Measurements from ENCODE around the gene TANC1. TPM values are rescaled to one million over a fixed set of nuclear protein-coding genes. Genes with fewer than 3 reads are reported as not detected.

Gene TANC1
- polyA plus RNA-seq, 1 donor (not counting 4 experiments of a cell fraction or from before 2014, with no cell fraction given): 33.5 TPM

DNA sequence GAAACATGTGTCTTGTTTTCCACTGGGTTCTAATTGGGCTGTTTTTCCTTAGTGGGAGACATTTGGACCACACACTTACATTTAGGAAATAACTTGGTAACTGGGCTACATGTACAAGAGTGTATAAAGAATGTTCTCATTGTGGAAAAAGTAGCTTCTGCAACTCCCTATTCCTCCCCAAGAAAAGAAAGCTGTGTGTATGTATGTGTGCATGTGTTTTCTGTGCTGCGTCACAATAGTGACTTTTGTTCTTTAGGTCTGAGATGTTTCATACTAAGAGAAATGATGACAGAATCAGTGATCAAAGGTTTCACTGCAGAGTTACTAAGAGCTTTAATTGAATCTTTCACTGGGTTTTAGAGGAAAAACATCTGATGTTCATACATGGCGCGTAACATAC, 82.7 kb downstream of the TANC1 start:
- FAIRE-seq: no peak
- no peaks in the 10 kb centered on the region for H3K9me1 ChIP-seq (ENCODE audit: control insufficient read depth, extremely low read depth, insufficient read depth, low read length)
- H3K9me3 ChIP-seq (ENCODE audit: control insufficient read depth, low read depth, low read length): no peaks in the 10 kb centered on the region
- peaks cover 89% of the 10 kb centered on the region for H3K79me2 ChIP-seq (ENCODE audit: control insufficient read depth, insufficient read depth, low read length)
- H3K36me3 ChIP-seq (ENCODE audit: control insufficient read depth in 2 of 2, extremely low read depth in 1 of 2, insufficient read depth in 2 of 2, low read length in 2 of 2): peaks cover 2 to 9% of the 10 kb centered on the region in 2 experiments
- H3K4me2 ChIP-seq (ENCODE audit: control insufficient read depth, extremely low read depth, insufficient read depth, low read depth, low read length): no peak overlapping the region
- no peak overlapping the region for H3K4me3 ChIP-seq (ENCODE audit: control insufficient read depth in 2 of 3, extremely low read depth in 1 of 3, insufficient read depth in 2 of 3, low read depth in 1 of 3, low read length in 3 of 3)
- H3K4me1 ChIP-seq (ENCODE audit: control insufficient read depth, extremely low read depth, insufficient read depth, low read length): peaks cover 21% of the 10 kb centered on the region
- H3K9ac ChIP-seq (ENCODE audit: control insufficient read depth, extremely low read depth, insufficient read depth, low read length): no peak overlapping the region
- no peaks in the 10 kb centered on the region for H4K20me1 ChIP-seq (ENCODE audit: control insufficient read depth, extremely low read depth, insufficient read depth, low read length)
- no peak for DNase-seq (ENCODE audit: low read depth, low spot score)
- no peaks in the 10 kb centered on the region for H3K27me3 ChIP-seq (ENCODE audit: control insufficient read depth, extremely low read depth, insufficient read depth, low read length)
- H2AFZ ChIP-seq (ENCODE audit: control insufficient read depth, low read length): no peak overlapping the region
- no peak overlapping the region for H3K27ac ChIP-seq (ENCODE audit: control insufficient read depth, insufficient read depth, low read length)
- dilution Hi-C loops (cut with MboI; ENCODE audit: extremely low pct_ligation_motif_present, low sequenced_read_pairs): no loop called here
- TF ChIP-seq EZH2 (IDR thresholded peaks at IDR 0.05; ENCODE audit: low read length): no peak
- TF ChIP-seq, protein P1, sequence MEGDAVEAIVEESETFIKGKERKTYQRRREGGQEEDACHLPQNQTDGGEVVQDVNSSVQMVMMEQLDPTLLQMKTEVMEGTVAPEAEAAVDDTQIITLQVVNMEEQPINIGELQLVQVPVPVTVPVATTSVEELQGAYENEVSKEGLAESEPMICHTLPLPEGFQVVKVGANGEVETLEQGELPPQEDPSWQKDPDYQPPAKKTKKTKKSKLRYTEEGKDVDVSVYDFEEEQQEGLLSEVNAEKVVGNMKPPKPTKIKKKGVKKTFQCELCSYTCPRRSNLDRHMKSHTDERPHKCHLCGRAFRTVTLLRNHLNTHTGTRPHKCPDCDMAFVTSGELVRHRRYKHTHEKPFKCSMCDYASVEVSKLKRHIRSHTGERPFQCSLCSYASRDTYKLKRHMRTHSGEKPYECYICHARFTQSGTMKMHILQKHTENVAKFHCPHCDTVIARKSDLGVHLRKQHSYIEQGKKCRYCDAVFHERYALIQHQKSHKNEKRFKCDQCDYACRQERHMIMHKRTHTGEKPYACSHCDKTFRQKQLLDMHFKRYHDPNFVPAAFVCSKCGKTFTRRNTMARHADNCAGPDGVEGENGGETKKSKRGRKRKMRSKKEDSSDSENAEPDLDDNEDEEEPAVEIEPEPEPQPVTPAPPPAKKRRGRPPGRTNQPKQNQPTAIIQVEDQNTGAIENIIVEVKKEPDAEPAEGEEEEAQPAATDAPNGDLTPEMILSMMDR (optimal IDR thresholded peaks at IDR 0.05 in 1 of 3, IDR thresholded peaks at IDR 0.05 in 1 of 3, conservative IDR thresholded peaks at IDR 0.05 in 1 of 3; ENCODE audit: extremely low read depth in 1 of 3, insufficient read depth in 2 of 3, low read length in 3 of 3): no peak

DNA sequence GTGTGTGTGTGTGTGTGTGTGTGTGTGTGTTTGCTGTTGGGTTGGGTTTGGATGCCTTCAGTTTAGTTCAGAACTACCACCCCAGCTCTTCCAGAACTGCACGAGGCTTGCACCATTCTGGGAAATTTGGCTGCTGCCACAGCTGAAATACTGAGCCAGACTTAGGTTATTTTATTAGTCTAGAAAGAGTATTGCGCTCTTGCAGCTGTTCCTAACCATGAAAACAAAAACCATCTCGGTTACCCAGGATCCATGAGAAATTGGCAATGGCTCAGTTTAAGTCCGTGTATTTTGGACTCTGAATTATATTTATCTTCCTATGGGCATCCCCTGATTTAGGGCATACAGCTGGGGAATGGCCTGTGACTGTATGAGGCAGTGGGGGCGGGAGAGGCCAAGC, 83.2 kb downstream of the TANC1 start:
- DNase-seq (ENCODE audit: low read depth, low spot score) (no peak), FAIRE-seq (no peak)
- H3K4me2 ChIP-seq (ENCODE audit: control insufficient read depth, extremely low read depth, insufficient read depth, low read depth, low read length): no peak overlapping the region
- H3K27me3 ChIP-seq (ENCODE audit: control insufficient read depth, extremely low read depth, insufficient read depth, low read length): no peaks in the 10 kb centered on the region
- no peaks in the 10 kb centered on the region for H3K9me1 ChIP-seq (ENCODE audit: control insufficient read depth, extremely low read depth, insufficient read depth, low read length)
- no peak overlapping the region for H3K4me3 ChIP-seq (ENCODE audit: control insufficient read depth in 2 of 3, extremely low read depth in 1 of 3, insufficient read depth in 2 of 3, low read depth in 1 of 3, low read length in 3 of 3)
- no peak overlapping the region for H2AFZ ChIP-seq (ENCODE audit: control insufficient read depth, low read length)
- H4K20me1 ChIP-seq (ENCODE audit: control insufficient read depth, extremely low read depth, insufficient read depth, low read length): no peaks in the 10 kb centered on the region
- H3K36me3 ChIP-seq (ENCODE audit: control insufficient read depth in 2 of 2, extremely low read depth in 1 of 2, insufficient read depth in 2 of 2, low read length in 2 of 2): peaks cover 4 to 9% of the 10 kb centered on the region in 2 experiments
- H3K9me3 ChIP-seq (ENCODE audit: control insufficient read depth, low read depth, low read length): no peaks in the 10 kb centered on the region
- H3K79me2 ChIP-seq (ENCODE audit: control insufficient read depth, insufficient read depth, low read length): peaks cover 90% of the 10 kb centered on the region
- TF ChIP-seq EZH2 (IDR thresholded peaks at IDR 0.05; ENCODE audit: low read length): no peak
- TF ChIP-seq, protein P1 (optimal IDR thresholded peaks at IDR 0.05 in 1 of 3, IDR thresholded peaks at IDR 0.05 in 1 of 3, conservative IDR thresholded peaks at IDR 0.05 in 1 of 3; ENCODE audit: extremely low read depth in 1 of 3, insufficient read depth in 2 of 3, low read length in 3 of 3): no peak
- H3K4me1 ChIP-seq (ENCODE audit: control insufficient read depth, extremely low read depth, insufficient read depth, low read length): peaks cover 16% of the 10 kb centered on the region
- dilution Hi-C loops (cut with MboI; ENCODE audit: extremely low pct_ligation_motif_present, low sequenced_read_pairs): no loop called here
- no peak overlapping the region for H3K27ac ChIP-seq (ENCODE audit: control insufficient read depth, insufficient read depth, low read length)
- H3K9ac ChIP-seq (ENCODE audit: control insufficient read depth, extremely low read depth, insufficient read depth, low read length): no peak overlapping the region
